HepG2 (cell line): ENCODE measurements around the gene SCYGR6. TPM values are rescaled to one million over a fixed set of nuclear protein-coding genes. Genes with fewer than 3 reads are reported as not detected.
A peak's percentile ranks its signal among the peaks of the same experiment; 100 is the strongest.

Source experiments
- ATF7-NPFF ChIP-seq: sonication (generic); formaldehyde crosslinking; IDR thresholded peaks from 2 replicates; pipeline ENCODE4 v1.8.1; 2023; ENCODE audit warnings: mild to moderate bottlenecking, low read depth, missing genetic modification reagents, moderate library complexity
- FIP1L1 ChIP-seq: fragments of 200-400 bp; formaldehyde crosslinking; IDR thresholded peaks from 2 replicates; pipeline ENCODE4 v1.6.1; 2018; ENCODE audit warnings: low read depth, mild to moderate bottlenecking, low read length, moderate library complexity, borderline replicate concordance; ENCODE audit not compliant: insufficient read depth
- KLF13 ChIP-seq: sonication (generic); formaldehyde crosslinking; IDR thresholded peaks from 2 replicates; pipeline ENCODE4 v1.4.0; 2020; ENCODE audit warnings: mild to moderate bottlenecking, missing genetic modification reagents
- MEIS2 ChIP-seq: sonication (generic); formaldehyde crosslinking; IDR thresholded peaks from 2 replicates; pipeline ENCODE4 v1.9.0; 2021; ENCODE audit warnings: mild to moderate bottlenecking, missing genetic modification reagents
- MLXIP ChIP-seq: sonication (generic); formaldehyde crosslinking; IDR thresholded peaks from 2 replicates; pipeline ENCODE4 v1.9.0; 2021; ENCODE audit warnings: missing genetic modification reagents, borderline replicate concordance
- NFYB ChIP-seq: sonication (generic); formaldehyde crosslinking; IDR thresholded peaks from 2 replicates; pipeline ENCODE4 v1.4.0; 2020; ENCODE audit warnings: missing genetic modification reagents
- RBM39 ChIP-seq: fragments of 200-400 bp; formaldehyde crosslinking; IDR thresholded peaks from one replicate; pipeline ENCODE4 v1.6.1; 2018; ENCODE audit warnings: antibody characterized with exemption, mild to moderate bottlenecking, low read depth, low read length; ENCODE audit not compliant: poor library complexity, severe bottlenecking
- SALL1 ChIP-seq: sonication (generic); formaldehyde crosslinking; IDR thresholded peaks from 2 replicates; pipeline ENCODE4 v1.8.0; 2022; ENCODE audit warnings: mild to moderate bottlenecking, missing genetic modification reagents
- SCMH1 ChIP-seq: sonication (generic); formaldehyde crosslinking; IDR thresholded peaks from 2 replicates; pipeline ENCODE4 v1.9.0; 2021; ENCODE audit warnings: missing genetic modification reagents, mild to moderate bottlenecking, borderline replicate concordance
- SNAPC4 ChIP-seq: sonication (generic); formaldehyde crosslinking; IDR thresholded peaks from 2 replicates; pipeline ENCODE4 v1.4.0; 2020; ENCODE audit warnings: mild to moderate bottlenecking, missing genetic modification reagents
- TOE1 ChIP-seq: sonication (generic); formaldehyde crosslinking; IDR thresholded peaks from 2 replicates; pipeline ENCODE4 v1.4.0; 2020; ENCODE audit warnings: mild to moderate bottlenecking, missing genetic modification reagents
- ZEB1 ChIP-seq: IDR thresholded peaks from 2 replicates; pipeline ENCODE4 v1.6.1; 2012; ENCODE audit warnings: mild to moderate bottlenecking, low read depth, inconsistent platforms; ENCODE audit not compliant: insufficient replicate concordance
- ZFP82 ChIP-seq: sonication (generic); formaldehyde crosslinking; IDR thresholded peaks from 2 replicates; pipeline ENCODE4 v1.5.1; 2020; ENCODE audit warnings: mild to moderate bottlenecking, missing genetic modification reagents, borderline replicate concordance
- ZMAT3 ChIP-seq: sonication (generic); formaldehyde crosslinking; conservative IDR thresholded peaks from 2 replicates; pipeline ENCODE4 v1.7.0; 2021; ENCODE audit warnings: missing genetic modification reagents
- ZNF10 ChIP-seq: sonication (generic); formaldehyde crosslinking; IDR thresholded peaks from 2 replicates; pipeline ENCODE4 v1.4.0; 2020; ENCODE audit warnings: mild to moderate bottlenecking, low read depth, missing genetic modification reagents, borderline replicate concordance
- ZNF354B ChIP-seq: sonication (generic); formaldehyde crosslinking; IDR thresholded peaks from 2 replicates; pipeline ENCODE4 v1.8.0; 2022; ENCODE audit warnings: mild to moderate bottlenecking, missing genetic modification reagents
- ZNF512 ChIP-seq: sonication (generic); formaldehyde crosslinking; IDR thresholded peaks from 2 replicates; pipeline ENCODE4 v1.4.0; 2020; ENCODE audit warnings: mild to moderate bottlenecking, missing genetic modification reagents
- ZNF746 ChIP-seq: sonication (generic); formaldehyde crosslinking; IDR thresholded peaks from 2 replicates; pipeline ENCODE4 v1.8.0; 2022; ENCODE audit warnings: mild to moderate bottlenecking, missing genetic modification reagents
- ZNF747 ChIP-seq: sonication (generic); formaldehyde crosslinking; IDR thresholded peaks from 2 replicates; pipeline ENCODE4 v1.8.1; 2023; ENCODE audit warnings: missing genetic modification reagents, mild to moderate bottlenecking, borderline replicate concordance
- polyA plus RNA-seq, 8 experiments: library from polyadenylated mRNA; depleted of rRNA in 3 of 8; stranded (reverse) in 7 of 8; unstranded in 1 of 8; fragments of >200 nt; fragmentation: Illumina TruSeq in 4 of 8; extraction: Trizol in 4 of 8; gene quantifications; 2 replicates each; pipeline versions ENCODE4 v1.2.1 to v1.2.3, GENCODE V29; 2011 to 2016; ENCODE audit warnings: low read depth in 4 of 8, missing spikeins in 1 of 8, mixed read lengths in 1 of 8; ENCODE audit not compliant: insufficient read depth in 1 of 8
- total RNA-seq, 5 experiments: library from RNA; depleted of rRNA; stranded (reverse); fragments of >200 nt; fragmentation: Illumina TruSeq; extraction: Trizol; gene quantifications; 2 replicates each; pipeline ENCODE4 v1.2.3, GENCODE V29; 2016; ENCODE audit warnings: low read depth in 1 of 5
- TF ChIP-seq, protein P1 (sequence below): sonication (generic); formaldehyde crosslinking; IDR thresholded peaks from 2 replicates; pipeline ENCODE4 v1.5.0; 2020; ENCODE audit warnings: missing genetic modification reagents, mild to moderate bottlenecking, borderline replicate concordance

SCYGR6 gene
- total and polyA plus RNA-seq, 2 of the 13 experiments (the other 11 are each of a cell fraction or from before 2014, with no cell fraction given), result not detected

DNA sequence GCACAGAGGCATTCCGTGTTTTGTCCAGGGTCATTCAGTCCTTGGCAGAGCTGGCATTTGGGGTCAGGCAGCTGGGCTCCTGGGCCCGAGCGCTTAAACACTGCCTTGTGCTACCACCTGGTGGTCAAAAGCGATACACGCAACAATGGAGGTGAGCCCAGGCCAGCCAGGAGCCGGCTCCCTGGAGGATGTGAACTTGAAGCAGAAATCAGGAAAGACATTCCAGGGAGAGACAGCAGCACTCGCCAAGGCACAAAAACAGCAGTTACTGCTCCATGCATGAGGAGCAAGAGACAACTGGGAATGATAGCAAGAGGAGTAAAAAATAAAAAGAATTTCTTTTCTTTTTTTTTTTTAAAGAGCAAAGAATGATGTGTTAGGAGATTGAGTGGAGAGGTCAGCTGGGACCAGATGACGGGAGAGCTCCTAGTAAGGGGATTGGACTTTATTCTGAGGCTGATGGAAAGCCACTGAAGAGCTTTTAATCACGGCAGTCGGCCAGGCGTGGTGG is 41.9 kb upstream of the SCYGR6 start (continued):
- TF ChIP-seq RBM39 (no peak), KLF13 (CRISPR knock-in tag) (no peak), SCMH1 (CRISPR knock-in tag) (no peak), SNAPC4 (CRISPR knock-in tag) (no peak), ZNF354B (no peak), ZNF10 (CRISPR knock-in tag) (no peak), NFYB (CRISPR knock-in tag) (no peak), ZMAT3 (CRISPR knock-in tag) (no peak), MLXIP (CRISPR knock-in tag) (no peak), ZNF746 (CRISPR knock-in tag) (no peak), ATF7-NPFF (CRISPR knock-in tag) (no peak), MEIS2 (CRISPR knock-in tag) (no peak), ZEB1 (no peak), ZNF512 (CRISPR knock-in tag) (no peak), ZNF747 (CRISPR knock-in tag) (no peak), SALL1 (CRISPR knock-in tag) (peak; percentile 88), ZFP82 (CRISPR knock-in tag) (no peak), FIP1L1 (no peak), TOE1 (CRISPR knock-in tag) (no peak)
- TF ChIP-seq, protein P1, sequence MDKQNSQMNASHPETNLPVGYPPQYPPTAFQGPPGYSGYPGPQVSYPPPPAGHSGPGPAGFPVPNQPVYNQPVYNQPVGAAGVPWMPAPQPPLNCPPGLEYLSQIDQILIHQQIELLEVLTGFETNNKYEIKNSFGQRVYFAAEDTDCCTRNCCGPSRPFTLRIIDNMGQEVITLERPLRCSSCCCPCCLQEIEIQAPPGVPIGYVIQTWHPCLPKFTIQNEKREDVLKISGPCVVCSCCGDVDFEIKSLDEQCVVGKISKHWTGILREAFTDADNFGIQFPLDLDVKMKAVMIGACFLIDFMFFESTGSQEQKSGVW (CRISPR knock-in tag), result no peak
